Neural crest cell (in vitro differentiated cells): Measurements from ENCODE around the gene FAM117B. TPM values are rescaled to one million over a fixed set of nuclear protein-coding genes. Genes with fewer than 3 reads are reported as not detected.

ENCODE experiments used
- DNase-seq: peaks from one replicate; pipeline ENCODE4 v3.0.0; 2021; ENCODE audit warnings: low read depth, mixed read lengths, low spot score
- H3K27ac Mint-ChIP-seq: one replicate; pipeline ENCODE4 v1.8.0; 2021; ENCODE audit warnings: mild to moderate bottlenecking, mixed read lengths; ENCODE audit not compliant: unreplicated experiment
- H3K27me3 Mint-ChIP-seq: 2 replicates; pipeline ENCODE4 v1.8.0; 2021; ENCODE audit warnings: low read depth, mild to moderate bottlenecking, mixed read lengths
- H3K36me3 Mint-ChIP-seq: 2 replicates; pipeline ENCODE4 v1.8.0; 2021; ENCODE audit warnings: low read depth, mild to moderate bottlenecking, mixed read lengths
- H3K4me1 Mint-ChIP-seq: 2 replicates; pipeline ENCODE4 v1.8.0; 2021; ENCODE audit warnings: mixed read lengths
- H3K4me3 Mint-ChIP-seq: one replicate; pipeline ENCODE4 v1.8.0; 2021; ENCODE audit warnings: mild to moderate bottlenecking, mixed read lengths
- H3K9me3 Mint-ChIP-seq: 2 replicates; pipeline ENCODE4 v1.8.0; 2021; ENCODE audit warnings: mixed read lengths
- total RNA-seq: library from RNA; stranded (reverse); gene quantifications from 2 replicates; pipeline ENCODE4 v1.2.1, GENCODE V29; 2021
- TF ChIP-seq, protein P1 (sequence below): fragments of 200-600 bp; sonication (generic); conservative IDR thresholded peaks from 2 replicates; pipeline ENCODE4 v1.5.0; 2021; ENCODE audit warnings: antibody characterized with exemption, mild to moderate bottlenecking

Gene FAM117B
- total RNA-seq, 1 donor from 2014 or later, result 22.8 TPM

DNA sequence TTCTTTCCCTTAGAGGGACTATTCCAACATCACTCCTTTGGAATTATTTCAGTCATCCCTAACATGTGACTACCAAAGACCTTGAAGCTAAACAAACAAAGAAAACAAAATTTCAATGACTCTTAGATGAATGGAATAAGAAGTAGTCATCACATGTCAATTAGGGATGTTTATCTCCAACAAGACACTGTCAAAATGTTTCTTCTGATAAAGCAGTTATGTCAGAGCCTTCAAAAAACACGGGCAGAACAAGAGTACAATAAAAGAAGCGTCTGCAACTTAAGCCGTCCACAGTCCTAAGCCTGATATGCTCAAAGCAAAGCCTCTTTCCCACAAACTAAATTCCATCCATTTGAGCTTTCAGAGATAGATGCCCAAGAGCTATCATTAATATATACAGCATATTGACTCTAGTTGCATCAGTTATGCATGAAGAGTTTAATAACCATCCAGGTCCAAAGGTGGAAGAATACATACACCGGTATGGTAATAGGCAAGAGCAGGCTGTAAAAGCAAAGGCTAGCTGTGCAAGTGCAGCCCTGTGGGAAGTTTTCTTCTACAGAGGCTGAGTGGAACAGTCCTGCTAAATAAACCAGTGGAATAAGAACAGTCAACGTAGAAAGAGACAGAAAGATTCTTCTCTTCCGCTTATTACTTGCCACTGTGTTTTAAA lies 138.7 kb downstream of the FAM117B start:
- H3K27ac Mint-ChIP-seq, result no peak overlapping the region
- no peaks in the 10 kb centered on the region for H3K27me3 Mint-ChIP-seq
- H3K4me1 Mint-ChIP-seq, result no peaks in the 10 kb centered on the region
- no peak overlapping the region for H3K4me3 Mint-ChIP-seq
- H3K36me3 Mint-ChIP-seq, result peaks cover 23% of the 10 kb centered on the region
- no peak for DNase-seq
- TF ChIP-seq, protein P1, sequence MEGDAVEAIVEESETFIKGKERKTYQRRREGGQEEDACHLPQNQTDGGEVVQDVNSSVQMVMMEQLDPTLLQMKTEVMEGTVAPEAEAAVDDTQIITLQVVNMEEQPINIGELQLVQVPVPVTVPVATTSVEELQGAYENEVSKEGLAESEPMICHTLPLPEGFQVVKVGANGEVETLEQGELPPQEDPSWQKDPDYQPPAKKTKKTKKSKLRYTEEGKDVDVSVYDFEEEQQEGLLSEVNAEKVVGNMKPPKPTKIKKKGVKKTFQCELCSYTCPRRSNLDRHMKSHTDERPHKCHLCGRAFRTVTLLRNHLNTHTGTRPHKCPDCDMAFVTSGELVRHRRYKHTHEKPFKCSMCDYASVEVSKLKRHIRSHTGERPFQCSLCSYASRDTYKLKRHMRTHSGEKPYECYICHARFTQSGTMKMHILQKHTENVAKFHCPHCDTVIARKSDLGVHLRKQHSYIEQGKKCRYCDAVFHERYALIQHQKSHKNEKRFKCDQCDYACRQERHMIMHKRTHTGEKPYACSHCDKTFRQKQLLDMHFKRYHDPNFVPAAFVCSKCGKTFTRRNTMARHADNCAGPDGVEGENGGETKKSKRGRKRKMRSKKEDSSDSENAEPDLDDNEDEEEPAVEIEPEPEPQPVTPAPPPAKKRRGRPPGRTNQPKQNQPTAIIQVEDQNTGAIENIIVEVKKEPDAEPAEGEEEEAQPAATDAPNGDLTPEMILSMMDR, result no peak
- H3K9me3 Mint-ChIP-seq, result no peaks in the 10 kb centered on the region

DNA sequence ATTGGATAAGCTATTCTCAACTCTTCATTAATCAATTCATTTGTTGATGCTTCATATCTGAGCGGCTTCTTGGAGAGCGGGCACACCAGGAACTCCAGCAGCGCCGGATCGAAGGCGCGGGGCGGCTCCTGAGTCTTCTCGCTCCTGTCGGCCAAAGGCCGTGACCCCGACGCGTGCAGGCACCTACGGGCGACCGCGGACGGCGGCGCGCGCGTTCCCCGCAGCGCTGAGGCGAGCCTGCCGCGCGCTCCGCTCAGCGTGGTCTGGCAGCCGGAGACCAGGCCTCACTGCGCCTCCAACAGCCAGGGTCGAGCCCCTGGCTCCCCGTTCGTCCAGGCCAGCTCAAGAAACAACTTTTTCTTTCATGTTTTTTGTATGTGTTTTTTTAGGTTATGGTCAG lies 139.3 kb downstream of the FAM117B start:
- Mint-ChIP-seq H3K9me3 (no peaks in the 10 kb centered on the region), H3K4me1 (no peaks in the 10 kb centered on the region), H3K4me3 (no peak overlapping the region), H3K27ac (no peak overlapping the region), H3K36me3 (peaks cover 23% of the 10 kb centered on the region), H3K27me3 (no peaks in the 10 kb centered on the region)
- DNase-seq, result no peak
- TF ChIP-seq, protein P1, result no peak

DNA sequence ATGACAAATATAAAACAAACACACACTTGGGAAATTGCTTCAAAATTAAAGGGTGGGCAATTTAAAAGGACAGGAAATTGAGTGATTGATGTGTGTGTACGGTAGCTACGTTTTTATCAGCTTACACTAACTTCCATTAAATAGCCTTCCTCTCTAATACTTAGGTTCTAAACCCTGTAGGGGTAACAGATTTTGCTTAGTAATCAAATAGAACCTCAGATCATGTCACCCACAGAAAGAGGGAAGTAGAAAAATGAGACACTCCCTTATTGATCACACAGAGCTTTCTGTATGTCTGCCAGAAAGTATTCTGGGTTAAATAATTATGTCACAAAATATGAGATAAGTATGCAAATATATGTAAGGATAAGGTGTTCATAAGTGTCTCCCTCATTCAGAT lies 143.4 kb downstream of the FAM117B start:
- H3K9me3 Mint-ChIP-seq, result no peaks in the 10 kb centered on the region
- no peaks in the 10 kb centered on the region for H3K4me1 Mint-ChIP-seq
- no peak for DNase-seq
- H3K27me3 Mint-ChIP-seq, result no peaks in the 10 kb centered on the region
- H3K36me3 Mint-ChIP-seq, result peaks cover 39% of the 10 kb centered on the region
- TF ChIP-seq, protein P1, result no peak
- no peak overlapping the region for H3K4me3 Mint-ChIP-seq
- no peak overlapping the region for H3K27ac Mint-ChIP-seq

DNA sequence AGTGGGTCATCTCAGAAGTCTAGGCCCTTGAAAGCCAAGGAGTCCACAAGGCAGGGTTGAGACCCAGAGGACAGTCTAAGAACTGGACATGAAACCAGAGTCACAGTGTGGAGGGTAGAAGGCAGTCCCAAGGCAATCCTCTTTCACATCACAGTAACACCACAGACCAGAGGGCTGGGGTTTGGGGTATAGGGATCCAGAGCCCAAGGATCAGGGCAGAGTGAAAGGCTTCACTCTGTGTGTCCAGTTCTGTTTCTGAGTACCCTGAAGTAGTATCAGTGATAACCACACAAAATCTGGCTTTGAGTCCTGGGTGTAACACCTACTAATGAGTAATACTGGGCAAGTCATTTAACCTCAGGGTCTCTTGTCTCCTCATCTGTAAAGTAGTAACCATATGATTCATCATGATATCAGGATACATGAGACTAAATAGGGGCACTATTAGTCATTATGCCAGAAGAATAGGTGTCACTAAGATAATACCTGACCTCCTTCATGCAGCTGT lies 145.8 kb downstream of the FAM117B start:
- no peaks in the 10 kb centered on the region for H3K27me3 Mint-ChIP-seq
- H3K36me3 Mint-ChIP-seq, result peaks cover 28% of the 10 kb centered on the region
- no peak for DNase-seq
- H3K27ac Mint-ChIP-seq, result no peak overlapping the region
- H3K9me3 Mint-ChIP-seq, result no peaks in the 10 kb centered on the region
- no peaks in the 10 kb centered on the region for H3K4me1 Mint-ChIP-seq
- H3K4me3 Mint-ChIP-seq, result no peak overlapping the region
- TF ChIP-seq, protein P1, result no peak

DNA sequence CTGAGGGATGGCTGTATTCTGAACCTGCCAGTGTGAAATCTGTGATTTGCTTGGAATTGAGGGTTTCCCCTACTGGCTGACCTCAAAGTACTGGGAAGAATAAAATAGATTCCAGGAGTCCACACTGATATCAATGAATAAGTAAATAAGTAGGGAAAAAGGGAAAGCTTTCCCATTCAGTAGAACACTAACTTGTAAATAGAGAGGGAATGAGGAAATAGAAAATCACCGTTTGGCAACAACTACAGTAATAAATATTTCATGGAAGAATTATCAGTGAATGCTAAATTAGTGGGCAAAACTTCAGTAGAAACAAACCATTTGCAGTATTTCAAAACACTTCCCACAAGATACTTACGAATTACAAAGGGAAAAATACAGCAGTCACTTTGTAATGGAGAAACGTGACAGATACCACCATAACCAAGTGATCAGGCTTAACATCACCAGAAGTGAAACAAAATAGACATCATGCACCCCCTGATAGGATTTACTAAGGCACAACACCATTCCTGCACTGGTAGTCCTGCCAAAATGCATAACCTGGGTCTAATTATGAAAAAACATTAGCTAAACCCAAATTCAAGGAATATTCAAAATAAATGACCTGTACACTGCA lies 148.3 kb downstream of the FAM117B start:
- no peak overlapping the region for H3K4me3 Mint-ChIP-seq
- no peak overlapping the region for H3K27ac Mint-ChIP-seq
- H3K27me3 Mint-ChIP-seq, result no peaks in the 10 kb centered on the region
- no peaks in the 10 kb centered on the region for H3K9me3 Mint-ChIP-seq
- no peak for DNase-seq
- H3K4me1 Mint-ChIP-seq, result no peaks in the 10 kb centered on the region
- H3K36me3 Mint-ChIP-seq, result peaks cover 25% of the 10 kb centered on the region
- TF ChIP-seq, protein P1, result no peak
